WTC11 (cell line): ENCODE measurements around the gene TAGLN3. TPM values are rescaled to one million over a fixed set of nuclear protein-coding genes. Genes with fewer than 3 reads are reported as not detected.

Experiments
- ATAC-seq: fragments of 200-7000 bp; cut with Tn5 transposase; 2 replicates; pipeline ENCODE4 v1.10.0; 2021; ENCODE audit warnings: mild to moderate bottlenecking, moderate library complexity
- CTCF ChIA-PET: fragments of 300-600 bp; sonication (Branson Sonifier 250); formaldehyde crosslinking; loops from one replicate; lab custom pipeline; 2021; ENCODE audit warnings: antibody characterized with exemption; lab: Charles Lee
- POLR2A ChIA-PET: fragments of 350-600 bp; sonication (Branson Sonifier 250); formaldehyde crosslinking; loops from one replicate; lab custom pipeline; 2021; ENCODE audit warnings: antibody characterized with exemption; lab: Charles Lee
- DNase-seq: peaks from one replicate; pipeline ENCODE4 v3.0.0; 2021; ENCODE audit warnings: low spot score
- H3K27ac Mint-ChIP-seq: 2 replicates; pipeline ENCODE4 v1.8.0; 2021; ENCODE audit warnings: mixed read lengths
- H3K27me3 Mint-ChIP-seq: 2 replicates; pipeline ENCODE4 v1.8.0; 2021; ENCODE audit warnings: low read depth, mild to moderate bottlenecking, moderate library complexity, mixed read lengths
- H3K36me3 Mint-ChIP-seq: 2 replicates; pipeline ENCODE4 v1.8.0; 2021; ENCODE audit warnings: mixed read lengths
- H3K4me1 Mint-ChIP-seq: 2 replicates; pipeline ENCODE4 v1.8.0; 2022; ENCODE audit warnings: mixed read lengths
- H3K4me3 Mint-ChIP-seq: 2 replicates; pipeline ENCODE4 v1.8.0; 2021; ENCODE audit warnings: mild to moderate bottlenecking, moderate library complexity, mixed read lengths
- H3K9me3 Mint-ChIP-seq: 2 replicates; pipeline ENCODE4 v1.8.0; 2021; ENCODE audit warnings: mixed read lengths
- CBFB ChIP-seq: sonication (generic); formaldehyde crosslinking; IDR thresholded peaks from 2 replicates; pipeline ENCODE4 v1.8.1; 2022; ENCODE audit warnings: mild to moderate bottlenecking, low read depth, missing genetic modification reagents
- ESRRA ChIP-seq: sonication (generic); formaldehyde crosslinking; IDR thresholded peaks from 2 replicates; pipeline ENCODE4 v1.8.1; 2022; ENCODE audit warnings: mild to moderate bottlenecking, missing genetic modification reagents, borderline replicate concordance
- FOXP1 ChIP-seq: sonication (generic); formaldehyde crosslinking; IDR thresholded peaks from 2 replicates; pipeline ENCODE4 v1.8.0; 2022; ENCODE audit warnings: missing genetic modification reagents, mild to moderate bottlenecking, moderate library complexity, borderline replicate concordance
- MAX ChIP-seq: sonication (generic); formaldehyde crosslinking; IDR thresholded peaks from 2 replicates; pipeline ENCODE4 v1.8.0; 2022; ENCODE audit warnings: mild to moderate bottlenecking, missing genetic modification reagents
- NFYB ChIP-seq: sonication (generic); formaldehyde crosslinking; conservative IDR thresholded peaks from 2 replicates; pipeline ENCODE4 v1.8.0; 2022; ENCODE audit warnings: low read depth, missing genetic modification reagents
- NR3C1 ChIP-seq: sonication (generic); formaldehyde crosslinking; conservative IDR thresholded peaks from 2 replicates; pipeline ENCODE4 v1.8.1; 2023; ENCODE audit warnings: low read depth, mild to moderate bottlenecking, missing genetic modification reagents
- RELA ChIP-seq: sonication (generic); formaldehyde crosslinking; IDR thresholded peaks from 2 replicates; pipeline ENCODE4 v1.8.1; 2022; ENCODE audit warnings: missing genetic modification reagents, mild to moderate bottlenecking, borderline replicate concordance
- TP53 ChIP-seq: sonication (generic); formaldehyde crosslinking; IDR thresholded peaks from 2 replicates; pipeline ENCODE4 v1.8.1; 2023; ENCODE audit warnings: mild to moderate bottlenecking, missing genetic modification reagents
- ZNF121 ChIP-seq: sonication (generic); formaldehyde crosslinking; IDR thresholded peaks from 2 replicates; pipeline ENCODE4 v1.8.0; 2023; ENCODE audit warnings: missing genetic modification reagents
- ZNF138 ChIP-seq: sonication (generic); formaldehyde crosslinking; conservative IDR thresholded peaks from 2 replicates; pipeline ENCODE4 v1.8.1; 2022; ENCODE audit warnings: mild to moderate bottlenecking, moderate library complexity, missing genetic modification reagents
- ZNF423 ChIP-seq: fragments of 250-450 bp; sonication (Bioruptor Pico); IDR thresholded peaks from 2 replicates; pipeline ENCODE4 v2.1.2; 2022; ENCODE audit warnings: mild to moderate bottlenecking, moderate library complexity
- total RNA-seq: library from RNA; stranded (reverse); gene quantifications from 3 replicates; pipeline ENCODE4 v1.2.3, GENCODE V29; 2021
- TF ChIP-seq, protein P1 (sequence below): sonication (generic); formaldehyde crosslinking; IDR thresholded peaks from 2 replicates; pipeline ENCODE4 v1.8.0; 2022; ENCODE audit warnings: mild to moderate bottlenecking, missing genetic modification reagents
- TF ChIP-seq, protein P2 (sequence below): fragments of 250-450 bp; sonication (Bioruptor Pico); IDR thresholded peaks from 2 replicates; pipeline ENCODE4 v1.9.0; 2021; ENCODE audit warnings: mild to moderate bottlenecking
- TF ChIP-seq, protein P3 (sequence below): sonication (generic); formaldehyde crosslinking; conservative IDR thresholded peaks from 2 replicates; pipeline ENCODE4 v1.8.1; 2022; ENCODE audit warnings: mild to moderate bottlenecking, missing genetic modification reagents
- TF ChIP-seq, protein P4 (sequence below): sonication (generic); formaldehyde crosslinking; IDR thresholded peaks from 2 replicates; pipeline ENCODE4 v1.8.1; 2023; ENCODE audit warnings: mild to moderate bottlenecking, moderate library complexity, missing genetic modification reagents
- TF ChIP-seq, protein P5 (sequence below): sonication (generic); formaldehyde crosslinking; IDR thresholded peaks from 2 replicates; pipeline ENCODE4 v1.8.1; 2022; ENCODE audit warnings: low read depth, mild to moderate bottlenecking, moderate library complexity, missing genetic modification reagents, borderline replicate concordance

The TAGLN3 gene
- total RNA-seq, 1 experiment from 2014 or later, result 2.8 TPM

DNA sequence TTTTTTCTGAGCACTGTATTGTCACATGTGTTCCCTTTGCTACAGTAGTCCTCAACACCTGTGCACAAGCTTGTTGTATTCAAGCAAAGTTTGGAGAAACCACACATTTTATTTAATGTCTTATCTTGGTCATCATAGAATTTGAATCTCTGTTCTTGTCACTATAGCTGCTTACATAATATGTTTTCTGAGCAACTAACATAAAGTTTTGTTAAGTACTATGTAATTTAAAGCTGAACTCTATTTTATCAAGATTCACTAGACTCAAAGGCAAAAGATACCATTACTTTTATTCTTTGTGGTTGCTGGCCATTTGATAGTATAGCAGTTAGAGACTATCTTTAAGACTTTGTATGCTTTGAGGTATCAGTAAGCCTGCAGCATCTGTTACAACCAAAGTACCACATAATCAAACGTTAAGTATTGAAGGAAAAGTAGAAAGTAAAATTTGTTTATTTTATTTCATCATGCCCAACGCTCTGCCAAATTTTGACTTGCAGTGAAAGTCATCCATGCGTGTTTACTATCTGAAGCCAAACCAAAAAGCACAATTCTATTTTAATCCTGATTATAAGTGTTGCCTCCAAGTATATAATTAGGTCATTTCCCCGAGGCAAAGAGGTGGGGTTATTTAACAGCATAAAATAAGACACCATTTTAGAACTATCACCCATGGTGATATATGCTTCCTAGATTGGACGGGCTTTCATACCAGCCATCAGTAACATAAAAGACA is 30.2 kb upstream of the TAGLN3 start:
- ATAC-seq, result no peak
- POLR2A ChIA-PET, result no interaction called here
- no peak for TF ChIP-seq RELA
- TF ChIP-seq, protein P1, sequence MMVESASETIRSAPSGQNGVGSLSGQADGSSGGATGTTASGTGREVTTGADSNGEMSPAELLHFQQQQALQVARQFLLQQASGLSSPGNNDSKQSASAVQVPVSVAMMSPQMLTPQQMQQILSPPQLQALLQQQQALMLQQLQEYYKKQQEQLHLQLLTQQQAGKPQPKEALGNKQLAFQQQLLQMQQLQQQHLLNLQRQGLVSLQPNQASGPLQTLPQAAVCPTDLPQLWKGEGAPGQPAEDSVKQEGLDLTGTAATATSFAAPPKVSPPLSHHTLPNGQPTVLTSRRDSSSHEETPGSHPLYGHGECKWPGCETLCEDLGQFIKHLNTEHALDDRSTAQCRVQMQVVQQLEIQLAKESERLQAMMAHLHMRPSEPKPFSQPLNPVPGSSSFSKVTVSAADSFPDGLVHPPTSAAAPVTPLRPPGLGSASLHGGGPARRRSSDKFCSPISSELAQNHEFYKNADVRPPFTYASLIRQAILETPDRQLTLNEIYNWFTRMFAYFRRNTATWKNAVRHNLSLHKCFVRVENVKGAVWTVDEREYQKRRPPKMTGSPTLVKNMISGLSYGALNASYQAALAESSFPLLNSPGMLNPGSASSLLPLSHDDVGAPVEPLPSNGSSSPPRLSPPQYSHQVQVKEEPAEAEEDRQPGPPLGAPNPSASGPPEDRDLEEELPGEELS, result no peak
- TF ChIP-seq ESRRA (CRISPR knock-in tag), result no peak

GRCh38 chr3:111970376-111970775 is 28.3 kb upstream of the TAGLN3 start:
- TF ChIP-seq, protein P2, sequence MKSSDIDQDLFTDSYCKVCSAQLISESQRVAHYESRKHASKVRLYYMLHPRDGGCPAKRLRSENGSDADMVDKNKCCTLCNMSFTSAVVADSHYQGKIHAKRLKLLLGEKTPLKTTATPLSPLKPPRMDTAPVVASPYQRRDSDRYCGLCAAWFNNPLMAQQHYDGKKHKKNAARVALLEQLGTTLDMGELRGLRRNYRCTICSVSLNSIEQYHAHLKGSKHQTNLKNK, result no peak
- no peak for TF ChIP-seq ZNF121 (CRISPR knock-in tag)
- no peak for TF ChIP-seq TP53
- no peak for TF ChIP-seq ZNF138 (CRISPR knock-in tag)
- TF ChIP-seq, protein P3, sequence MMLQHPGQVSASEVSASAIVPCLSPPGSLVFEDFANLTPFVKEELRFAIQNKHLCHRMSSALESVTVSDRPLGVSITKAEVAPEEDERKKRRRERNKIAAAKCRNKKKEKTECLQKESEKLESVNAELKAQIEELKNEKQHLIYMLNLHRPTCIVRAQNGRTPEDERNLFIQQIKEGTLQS (CRISPR knock-in tag), result no peak
- TF ChIP-seq CBFB (CRISPR knock-in tag), result no peak
- TF ChIP-seq NFYB (CRISPR knock-in tag), result no peak
- no peak for TF ChIP-seq MAX (CRISPR knock-in tag)
- TF ChIP-seq, protein P4, sequence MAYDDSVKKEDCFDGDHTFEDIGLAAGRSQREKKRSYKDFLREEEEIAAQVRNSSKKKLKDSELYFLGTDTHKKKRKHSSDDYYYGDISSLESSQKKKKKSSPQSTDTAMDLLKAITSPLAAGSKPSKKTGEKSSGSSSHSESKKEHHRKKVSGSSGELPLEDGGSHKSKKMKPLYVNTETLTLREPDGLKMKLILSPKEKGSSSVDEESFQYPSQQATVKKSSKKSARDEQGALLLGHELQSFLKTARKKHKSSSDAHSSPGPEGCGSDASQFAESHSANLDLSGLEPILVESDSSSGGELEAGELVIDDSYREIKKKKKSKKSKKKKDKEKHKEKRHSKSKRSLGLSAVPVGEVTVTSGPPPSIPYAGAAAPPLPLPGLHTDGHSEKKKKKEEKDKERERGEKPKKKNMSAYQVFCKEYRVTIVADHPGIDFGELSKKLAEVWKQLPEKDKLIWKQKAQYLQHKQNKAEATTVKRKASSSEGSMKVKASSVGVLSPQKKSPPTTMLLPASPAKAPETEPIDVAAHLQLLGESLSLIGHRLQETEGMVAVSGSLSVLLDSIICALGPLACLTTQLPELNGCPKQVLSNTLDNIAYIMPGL (CRISPR knock-in tag), result no peak
- TF ChIP-seq, protein P5, sequence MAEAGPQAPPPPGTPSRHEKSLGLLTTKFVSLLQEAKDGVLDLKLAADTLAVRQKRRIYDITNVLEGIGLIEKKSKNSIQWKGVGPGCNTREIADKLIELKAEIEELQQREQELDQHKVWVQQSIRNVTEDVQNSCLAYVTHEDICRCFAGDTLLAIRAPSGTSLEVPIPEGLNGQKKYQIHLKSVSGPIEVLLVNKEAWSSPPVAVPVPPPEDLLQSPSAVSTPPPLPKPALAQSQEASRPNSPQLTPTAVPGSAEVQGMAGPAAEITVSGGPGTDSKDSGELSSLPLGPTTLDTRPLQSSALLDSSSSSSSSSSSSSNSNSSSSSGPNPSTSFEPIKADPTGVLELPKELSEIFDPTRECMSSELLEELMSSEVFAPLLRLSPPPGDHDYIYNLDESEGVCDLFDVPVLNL (CRISPR knock-in tag), result no peak
- TF ChIP-seq FOXP1 (CRISPR knock-in tag), result no peak
- no peak for TF ChIP-seq NR3C1 (CRISPR knock-in tag)
- TF ChIP-seq ZNF423 (CRISPR knock-in tag), result no peak
- TF ChIP-seq, all 79 proteins: peak for 0
- H3K4me1 Mint-ChIP-seq, result peaks cover 9% of the 10 kb centered on the region
- H3K9me3 Mint-ChIP-seq, result no peaks in the 10 kb centered on the region
- CTCF ChIA-PET, result interaction anchor here (0.7 to 1.8 kb wide), 2 partner anchors 19 to 43 kb away, joined by 3 to 11 read pairs; no protein-coding TSS in a partner anchor
- H3K36me3 Mint-ChIP-seq, result peaks cover 7% of the 10 kb centered on the region
- POLR2A ChIA-PET, result no interaction called here
- no peak overlapping the region for H3K4me3 Mint-ChIP-seq
- H3K27ac Mint-ChIP-seq, result no peak overlapping the region
- ATAC-seq (no peak), DNase-seq (no peak)
- H3K27me3 Mint-ChIP-seq, result no peaks in the 10 kb centered on the region

More for the DNA sequence above, 30.2 kb upstream of the TAGLN3 start:
- CTCF ChIA-PET, result interaction anchor here (0.6 to 3.2 kb wide), 27 partner anchors 9 to 1168 kb away, joined by 3 to 30 read pairs (median 5); partner anchors contain the start of genes ABHD10 and PHLDB2
- Mint-ChIP-seq H3K36me3 (peaks cover 4% of the 10 kb centered on the region), H3K4me3 (no peak overlapping the region), H3K27me3 (no peaks in the 10 kb centered on the region), H3K4me1 (peaks cover 9% of the 10 kb centered on the region), H3K9me3 (no peaks in the 10 kb centered on the region), H3K27ac (no peak overlapping the region)
- no peak for DNase-seq
